ENCODE data around the gene MYT1.

DNA sequence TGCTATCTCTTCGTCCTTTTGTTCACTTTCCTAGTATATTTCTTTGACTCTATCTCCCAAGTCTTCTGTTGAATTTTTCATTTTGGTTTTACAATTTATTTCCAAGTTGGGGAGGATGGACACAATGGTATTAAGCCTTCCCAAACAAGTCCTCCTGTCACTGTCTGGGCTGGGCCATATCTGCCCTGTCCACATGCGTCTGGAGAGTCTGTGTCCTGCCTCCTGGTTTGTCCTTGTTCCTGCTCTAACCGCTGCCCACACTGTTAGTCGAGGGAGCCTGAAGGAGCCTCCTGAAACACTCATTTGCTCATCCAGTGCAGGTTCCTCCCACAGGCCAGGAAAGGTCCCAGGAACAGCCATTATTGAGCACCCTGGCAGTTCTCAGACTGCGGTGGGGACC is 17.1 kb downstream of the MYT1 start:
- TF ChIP-seq POLR2A (IDR thresholded peaks at IDR 0.05) (no peak), CTCF (IDR thresholded peaks at IDR 0.05) (no peak), POLR2AphosphoS5 (IDR thresholded peaks at IDR 0.05) (no peak)
